Heart left ventricle (tissue), 13 donors: ENCODE measurements around the gene PHF2.

Experiments used
- CTCF ChIP-seq, 12 donors: fragments of 200-600 bp; sonication (generic) in 4 of 12; IDR thresholded peaks; one replicate each; pipeline versions ENCODE4 v1.5.0 to v1.8.0; 2018 to 2022; ENCODE audit warnings: antibody characterized with exemption in 12 of 12, mild to moderate bottlenecking in 5 of 12
- POLR2A ChIP-seq, 2 donors: fragments of 450-650 bp; IDR thresholded peaks; one replicate each; pipeline ENCODE4 v1.6.1; 2017; ENCODE audit warnings: antibody characterized with exemption in 2 of 2, mild to moderate bottlenecking in 2 of 2, moderate library complexity in 2 of 2
- donor health status: ischemic (EF 13 %, LVEDD 7.1; RV severe dilation, severe dysfunction).
- donor health status: DM: no; HTN: yes; CAD: no.
- donor health status: DM: no; HTN: no; CAD: no.
- donor health status: ischemic (EF 25% LVEDD 6.9; RV normal size, moderate dysfunction).
- donor health status: ischemic (EF 25% LVEDD 5.7; RV mildly dilated, moderate dysfunction).
- donor health status: ischemic (EF 35%, LVEDD 5.7; RV mildly dilated, moderate dysfunction).
- donor health status: nonischemic (EF 11% LVEDD 7.7; RV severe dilation, severe dysfunction).
- donor health status: DM: yes; HTN: yes; CAD: no.
- donor health status: PGD.
- donor health status: ischemic (EF 29% LVEDD 5.4; RV normal size, mild dysfunction).
- donor health status: nonischemic (EF 23%, LVEDD 6.1; RV moderate dilation, normal function).

DNA sequence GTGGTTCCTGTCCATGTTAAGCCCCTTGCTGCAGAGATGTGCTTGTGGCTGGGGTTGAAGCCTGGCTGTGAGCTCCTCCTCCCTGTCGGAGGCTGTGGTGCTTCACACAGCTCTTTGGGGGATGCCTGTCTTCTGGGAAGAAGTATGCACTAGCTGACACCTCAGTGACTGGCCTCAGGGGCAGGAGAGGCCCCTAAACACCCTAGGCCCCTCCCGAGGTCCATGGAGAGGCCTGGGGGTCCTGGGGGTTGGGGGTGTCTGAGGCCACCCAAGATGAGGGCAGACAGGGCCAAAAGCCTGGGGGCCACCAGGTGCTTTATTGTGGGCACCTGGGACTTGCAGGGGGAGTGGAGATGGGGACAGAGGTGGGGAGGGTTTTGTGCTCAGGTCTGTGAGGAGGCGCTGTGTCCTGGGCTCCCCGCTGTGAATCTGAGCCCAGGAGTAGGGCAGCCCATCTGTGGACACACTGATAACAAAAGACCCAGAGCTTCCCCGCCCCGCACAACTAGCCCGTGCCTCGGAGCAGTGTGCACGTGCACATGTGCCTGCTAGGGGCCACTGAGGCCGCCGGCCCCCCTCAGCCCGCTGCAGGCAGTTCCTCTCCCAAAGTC lies 92.0 kb downstream of the PHF2 start:
- TF ChIP-seq POLR2A (IDR thresholded peaks at IDR 0.05) (no peak), CTCF (IDR thresholded peaks at IDR 0.05) (no peak)
